Panc1 (cell line): ENCODE measurements around the gene MYOT.

Source experiments
- CTCF ChIP-seq: fragments of 450-650 bp; IDR thresholded peaks from 2 replicates; pipeline ENCODE4 v1.5.1; 2017; ENCODE audit warnings: mild to moderate bottlenecking
- POLR2AphosphoS5 ChIP-seq: IDR thresholded peaks from 2 replicates; pipeline ENCODE4 v1.6.1; 2012; ENCODE audit warnings: mild to moderate bottlenecking, low read depth, low read length, moderate library complexity

GRCh38 chr5:137887831-137888230, 20.2 kb downstream of the MYOT start:
- TF ChIP-seq CTCF (no peak), POLR2AphosphoS5 (no peak)
